ENCODE measurements around the gene PSMD9.
"Not testable (repeated sequence)": the region's sequence is repeated elsewhere in the genome, so short reads cannot be mapped to it uniquely, and the experiment has no call there.

PSMD9 gene

GRCh38 chr12:121871467-121871866, 17.1 kb upstream of the PSMD9 start:
- no peak for DNase-seq (ENCODE audit: low read depth, low spot score)
- H3K4me3 ChIP-seq (ENCODE audit: low read length), result no peak overlapping the region

GRCh38 chr12:121872546-121873215, 15.9 kb upstream of the PSMD9 start:
- DNase-seq (ENCODE audit: low read depth, low spot score), result no peak
- no peak overlapping the region for H3K4me3 ChIP-seq (ENCODE audit: low read length)

GRCh38 chr12:121873216-121873569, 15.4 kb upstream of the PSMD9 start:
- no peak for DNase-seq (ENCODE audit: low read depth, low spot score)
- H3K4me3 ChIP-seq (ENCODE audit: low read length), result no peak overlapping the region

- DNase-seq (ENCODE audit: low read depth, low spot score), result no peak
These were observed 14.5 kb upstream of the PSMD9 start for GRCh38 chr12:121874071-121874470.

GRCh38 chr12:121875582-121875981, 13.0 kb upstream of the PSMD9 start:
- DNase-seq (ENCODE audit: low read depth, low spot score), result no peak
- no peak overlapping the region for H3K4me3 ChIP-seq (ENCODE audit: low read length)

More at GRCh38 chr12:121874071-121874470, 14.5 kb upstream of the PSMD9 start:
- no peak overlapping the region for H3K4me3 ChIP-seq (ENCODE audit: low read length)

- not testable (repeated sequence) for H3K4me3 ChIP-seq (ENCODE audit: low read length); DNase-seq (ENCODE audit: low read depth, low spot score)
These were observed 12.5 kb upstream of the PSMD9 start for GRCh38 chr12:121876080-121876447.

GRCh38 chr12:121883315-121883660, 5.3 kb upstream of the PSMD9 start:
- DNase-seq (ENCODE audit: low read depth, low spot score), result no peak

GRCh38 chr12:121885129-121885528, 3.5 kb upstream of the PSMD9 start:
- DNase-seq (ENCODE audit: low read depth, low spot score); H3K4me3 ChIP-seq (ENCODE audit: low read length): not testable (repeated sequence)

More at GRCh38 chr12:121883315-121883660, 5.3 kb upstream of the PSMD9 start:
- no peak overlapping the region for H3K4me3 ChIP-seq (ENCODE audit: low read length)

GRCh38 chr12:121888083-121888477, 510 bp upstream of the PSMD9 start:
- peak overlapping the region; percentile 75 for H3K4me3 ChIP-seq (ENCODE audit: low read length)
- DNase-seq (ENCODE audit: low read depth, low spot score), result no peak

GRCh38 chr12:121889274-121889624, 659 bp downstream of the PSMD9 start:
- DNase-seq (ENCODE audit: low read depth, low spot score), result no peak
- peak overlapping the region; percentile 75 for H3K4me3 ChIP-seq (ENCODE audit: low read length)

- not testable (repeated sequence) for DNase-seq (ENCODE audit: low read depth, low spot score)
- H3K4me3 ChIP-seq (ENCODE audit: low read length), result peak overlapping the region; percentile 75
These were observed 1.1 kb downstream of the PSMD9 start for GRCh38 chr12:121889661-121890060.

- no peak overlapping the region for H3K4me3 ChIP-seq (ENCODE audit: low read length)
- DNase-seq (ENCODE audit: low read depth, low spot score), result no peak
These were observed 4.3 kb downstream of the PSMD9 start for GRCh38 chr12:121892673-121893561.

- H3K4me3 ChIP-seq (ENCODE audit: low read length), result no peak overlapping the region
- peak; percentile 65 for DNase-seq (ENCODE audit: low read depth, low spot score)
These were observed 5.4 kb downstream of the PSMD9 start for GRCh38 chr12:121893961-121894460.

GRCh38 chr12:121894633-121895032, 6.0 kb downstream of the PSMD9 start:
- peak; percentile 29 for DNase-seq (ENCODE audit: low read depth, low spot score)
- no peak overlapping the region for H3K4me3 ChIP-seq (ENCODE audit: low read length)

- no peak for DNase-seq (ENCODE audit: low read depth, low spot score)
- no peak overlapping the region for H3K4me3 ChIP-seq (ENCODE audit: low read length)
These were observed 9.7 kb downstream of the PSMD9 start for GRCh38 chr12:121898287-121898686.

- DNase-seq (ENCODE audit: low read depth, low spot score), result no peak
- no peak overlapping the region for H3K4me3 ChIP-seq (ENCODE audit: low read length)
These were observed 11.0 kb downstream of the PSMD9 start for GRCh38 chr12:121899590-121899989.

- no peak for DNase-seq (ENCODE audit: low read depth, low spot score)
- no peak overlapping the region for H3K4me3 ChIP-seq (ENCODE audit: low read length)
These were observed 14.6 kb downstream of the PSMD9 start for GRCh38 chr12:121903202-121903601.

GRCh38 chr12:121905746-121906145, 17.2 kb downstream of the PSMD9 start:
- DNase-seq (ENCODE audit: low read depth, low spot score), result no peak
- no peak overlapping the region for H3K4me3 ChIP-seq (ENCODE audit: low read length)

- no peak overlapping the region for H3K4me3 ChIP-seq (ENCODE audit: low read length)
- DNase-seq (ENCODE audit: low read depth, low spot score), result no peak
These were observed 20.1 kb downstream of the PSMD9 start for GRCh38 chr12:121908702-121909101.

GRCh38 chr12:121911824-121912585, 23.4 kb downstream of the PSMD9 start:
- DNase-seq (ENCODE audit: low read depth, low spot score), result no peak
- no peak overlapping the region for H3K4me3 ChIP-seq (ENCODE audit: low read length)
